HG03575 (cell line): ENCODE measurements around the gene CDK5RAP2.

ENCODE experiments used
- ATAC-seq: cut with Tn5 transposase; IDR thresholded peaks from one replicate; pipeline ENCODE4 v1.9.1; 2021; ENCODE audit not compliant: unreplicated experiment, insufficient number of reproducible peaks, low FRiP score; ENCODE audit errors: extremely low read depth

The CDK5RAP2 gene

GRCh38 chr9:120423812-120424211, 156.2 kb downstream of the CDK5RAP2 start:
- no peak for ATAC-seq

- ATAC-seq, result no peak
Observed at GRCh38 chr9:120421977-120422376, 158.0 kb downstream of the CDK5RAP2 start.

DNA sequence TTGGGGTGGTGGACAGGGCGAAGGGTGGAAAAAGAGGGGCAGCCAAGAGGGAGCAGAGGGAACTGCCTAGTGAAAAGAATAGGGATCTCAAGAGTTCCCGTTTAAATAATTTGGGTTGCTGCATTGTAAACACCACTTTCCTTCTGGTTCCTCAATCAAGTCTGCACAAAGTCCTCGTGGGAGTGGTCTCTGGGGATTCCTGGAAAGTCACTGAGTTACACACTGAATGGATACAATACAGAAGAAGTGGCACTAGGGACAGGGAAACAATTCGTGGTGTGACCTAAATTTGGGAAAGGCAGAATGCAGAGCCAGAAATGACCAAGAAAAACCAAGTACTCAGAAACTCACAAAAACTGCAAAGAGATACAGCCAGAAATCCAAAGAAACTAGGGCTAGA, 161.7 kb downstream of the CDK5RAP2 start:
- ATAC-seq, result no peak

DNA sequence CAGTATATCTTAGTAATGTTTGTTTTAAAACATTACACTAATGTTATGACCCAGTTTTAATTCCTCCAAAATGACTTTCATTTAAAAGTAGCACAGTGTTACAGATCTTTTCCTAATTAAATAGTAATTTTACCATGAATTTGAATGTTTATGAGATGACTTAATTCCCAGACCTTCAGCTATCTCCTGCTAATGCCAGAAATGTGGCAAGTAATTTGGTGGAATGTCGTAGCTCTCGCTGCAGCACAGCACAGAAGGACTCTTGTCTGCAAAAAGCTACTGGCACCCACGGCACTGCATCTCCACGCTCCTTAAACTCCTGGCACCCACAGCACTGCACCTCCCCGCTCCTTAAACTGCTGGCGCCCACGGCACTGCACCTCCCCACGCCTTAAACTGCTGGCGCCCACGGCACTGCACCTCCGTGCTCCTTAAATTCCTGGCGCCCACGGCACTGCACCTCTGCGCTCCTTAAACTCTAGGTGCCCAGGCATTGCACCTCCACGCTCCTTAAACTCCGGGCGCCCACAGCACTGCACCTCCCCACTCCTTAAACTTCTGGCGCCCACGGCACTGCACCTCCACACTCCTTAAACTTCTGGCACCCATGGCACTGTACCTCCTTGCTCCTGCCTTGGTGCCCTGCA, 163.1 kb downstream of the CDK5RAP2 start:
- no peak for ATAC-seq

- ATAC-seq, result no peak
Observed at GRCh38 chr9:120413121-120414048, 166.6 kb downstream of the CDK5RAP2 start.

DNA sequence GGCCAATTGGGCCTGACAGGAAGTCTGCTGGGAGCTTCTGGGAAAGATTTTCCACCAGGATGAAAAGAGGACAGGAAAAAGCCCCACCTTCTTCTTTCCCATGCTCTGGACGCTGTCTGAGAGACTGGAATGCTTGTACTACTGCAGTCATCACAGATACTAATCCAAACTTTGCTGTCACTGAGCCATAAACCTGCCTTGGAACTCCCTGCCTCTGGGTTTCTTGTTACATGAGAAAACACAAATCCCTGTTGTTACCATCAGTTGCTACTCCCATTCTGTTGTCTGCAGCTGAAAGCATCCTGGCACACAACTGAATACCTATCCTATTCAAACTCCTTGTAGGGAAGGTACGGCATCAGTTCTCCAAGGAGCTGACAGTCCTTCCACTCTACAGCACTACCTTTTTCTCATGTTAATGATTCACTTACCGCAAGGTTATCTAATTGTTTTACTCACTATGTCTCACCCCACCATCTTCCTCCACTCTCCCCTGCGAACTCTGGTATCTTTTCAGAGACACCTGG, 167.5 kb downstream of the CDK5RAP2 start:
- ATAC-seq, result no peak

DNA sequence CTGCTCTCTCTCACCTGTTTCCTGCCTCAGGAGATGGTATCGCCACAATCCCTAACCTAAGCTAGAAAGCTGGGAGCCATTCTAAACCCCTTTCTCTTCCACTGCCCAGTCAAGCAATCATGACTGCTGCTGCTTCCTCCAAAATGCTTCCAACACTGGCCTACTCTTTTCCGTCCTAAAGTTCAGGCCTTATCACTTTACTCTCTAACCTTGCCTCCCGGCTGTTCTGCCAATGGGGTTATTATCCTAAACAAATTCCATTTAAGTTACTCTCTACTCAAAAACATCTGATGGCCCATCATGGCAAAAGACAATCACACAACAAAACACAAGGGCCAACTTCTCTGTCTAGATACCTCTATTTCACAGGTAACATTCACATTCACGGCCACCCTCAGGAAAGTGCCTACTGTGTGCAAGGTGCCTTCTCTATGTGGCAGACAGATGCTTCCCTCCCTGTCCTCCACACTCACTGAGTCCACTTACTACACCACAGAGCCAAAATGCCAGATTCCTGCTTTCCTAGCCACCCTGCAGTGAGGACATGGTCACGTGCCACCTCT, 168.0 kb downstream of the CDK5RAP2 start:
- ATAC-seq, result no peak

GRCh38 chr9:120410925-120411501, 169.0 kb downstream of the CDK5RAP2 start:
- no peak for ATAC-seq

DNA sequence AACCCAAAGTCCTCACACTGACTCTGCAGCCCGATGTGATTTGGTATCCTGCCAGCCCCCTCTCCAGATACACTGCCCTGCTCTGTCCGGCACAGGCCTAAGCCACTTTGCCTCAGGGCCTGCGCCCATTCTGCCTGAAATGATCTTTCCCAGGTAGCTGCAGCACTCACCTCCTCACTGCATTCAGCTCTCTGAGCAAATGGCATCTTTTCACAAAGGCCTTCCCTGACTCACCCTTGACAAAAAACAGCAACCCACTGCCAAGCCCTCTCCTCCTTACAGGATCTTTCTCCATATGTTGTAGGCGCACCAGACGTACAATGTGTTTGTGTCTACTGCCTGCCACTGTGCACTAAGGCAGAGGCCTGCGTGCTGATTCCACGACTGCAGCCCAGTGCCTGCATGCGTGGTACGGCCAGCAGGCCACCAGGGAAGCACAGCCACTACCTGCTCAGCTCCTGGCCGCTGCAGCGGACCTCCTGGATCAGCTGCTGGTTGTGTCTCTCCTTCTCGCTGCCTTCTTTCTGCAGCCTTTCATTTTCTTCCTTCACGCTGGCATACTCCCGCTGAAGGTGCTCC, 171.2 kb downstream of the CDK5RAP2 start:
- no peak for ATAC-seq

DNA sequence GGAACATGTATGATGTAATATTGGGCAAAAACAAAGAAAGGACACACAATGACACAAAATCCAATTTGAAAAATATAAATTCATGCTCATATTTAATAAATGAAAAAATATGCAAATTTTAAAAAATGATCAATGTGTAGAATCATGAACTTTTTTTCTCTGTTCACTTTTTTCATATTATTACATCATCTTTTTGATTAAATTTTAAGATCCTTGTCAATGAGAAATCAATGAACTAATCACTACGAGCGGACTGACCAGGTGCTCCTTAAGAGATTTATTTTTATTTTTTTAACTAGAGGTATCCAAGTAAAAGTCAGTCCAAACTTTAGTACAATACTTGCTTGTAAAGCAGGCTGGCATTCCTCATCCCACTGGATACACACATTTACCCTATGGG, 174.1 kb downstream of the CDK5RAP2 start:
- ATAC-seq, result no peak

GRCh38 chr9:120405134-120405533, 174.8 kb downstream of the CDK5RAP2 start:
- ATAC-seq, result no peak

DNA sequence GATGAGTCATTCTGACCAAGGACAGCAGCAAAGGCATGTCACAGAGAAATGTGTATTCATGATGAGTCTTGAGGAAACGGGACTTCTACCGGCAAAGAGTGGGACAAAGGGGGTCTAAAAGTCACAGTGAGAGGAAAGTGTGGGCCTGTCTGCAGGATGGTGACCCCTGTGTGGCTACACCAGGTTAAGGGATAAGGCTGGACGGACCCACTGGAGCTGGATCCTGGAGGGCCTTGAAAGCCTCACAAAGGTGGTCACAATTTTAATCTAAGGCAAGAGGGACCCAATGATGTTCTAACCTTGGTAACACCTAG, 176.5 kb downstream of the CDK5RAP2 start:
- no peak for ATAC-seq

DNA sequence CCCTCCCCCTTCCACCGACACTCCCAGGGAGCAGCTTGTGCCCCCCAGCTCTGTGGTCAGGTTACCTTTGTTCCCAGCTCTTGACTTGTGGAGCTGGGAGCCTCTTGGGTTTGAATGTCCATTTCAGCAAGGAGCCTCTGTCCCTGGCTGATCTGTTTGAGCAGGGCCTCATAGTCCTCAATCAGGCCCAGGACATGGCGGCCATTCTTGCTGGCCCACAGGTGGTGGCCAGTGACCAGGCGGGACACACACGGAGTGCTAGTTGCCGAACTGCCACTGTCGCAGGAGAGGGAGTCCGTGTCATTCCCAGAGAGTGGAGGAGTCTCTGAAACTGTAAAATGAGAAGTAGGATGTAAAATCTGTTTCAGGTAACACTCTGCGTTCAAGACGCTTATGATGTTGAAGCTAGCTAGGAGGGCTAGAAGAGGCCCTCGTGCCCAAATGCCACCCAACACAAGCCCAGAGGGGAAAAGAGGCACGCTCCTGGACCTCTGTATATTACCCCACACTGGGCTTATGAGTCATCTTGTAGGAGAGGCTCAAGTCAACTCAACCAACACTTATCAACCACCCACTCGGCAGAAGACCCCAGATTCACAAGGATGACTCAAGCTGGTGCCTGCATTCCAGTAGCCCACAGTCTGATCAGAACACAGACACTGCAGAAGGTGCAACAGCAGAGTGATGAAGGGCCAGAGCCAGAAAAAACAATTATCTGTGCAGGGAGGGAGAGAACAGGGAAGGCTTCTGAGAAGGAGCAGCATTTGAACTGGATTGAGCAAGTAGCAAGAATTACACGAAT, 177.0 kb downstream of the CDK5RAP2 start:
- no peak for ATAC-seq

- ATAC-seq, result no peak
Observed at GRCh38 chr9:120399940-120400339, 180.0 kb downstream of the CDK5RAP2 start.

GRCh38 chr9:120398286-120398685, 181.7 kb downstream of the CDK5RAP2 start:
- no peak for ATAC-seq

- ATAC-seq, result no peak
Observed at GRCh38 chr9:120397453-120397852, 182.5 kb downstream of the CDK5RAP2 start.

DNA sequence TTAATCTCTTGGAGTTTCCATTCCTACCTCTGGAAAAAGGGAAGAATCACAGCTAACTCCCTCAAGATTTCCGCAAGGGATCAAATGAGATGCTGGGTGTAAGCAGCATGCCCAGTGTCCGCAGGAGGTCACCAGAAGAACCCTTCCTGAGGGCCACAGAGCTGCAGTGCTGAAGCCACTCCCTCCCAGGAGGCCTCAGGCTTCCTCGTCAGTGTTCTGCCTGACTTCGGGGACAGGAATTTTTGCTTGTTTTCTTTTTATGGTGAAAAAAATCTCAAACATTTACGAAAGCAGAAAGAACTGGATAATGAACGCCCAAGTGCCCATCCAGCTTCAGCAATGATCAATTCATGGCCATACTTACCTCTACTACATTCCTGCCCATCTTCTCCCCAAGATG, 183.0 kb downstream of the CDK5RAP2 start:
- no peak for ATAC-seq

- ATAC-seq, result no peak
Observed at GRCh38 chr9:120396418-120396817, 183.5 kb downstream of the CDK5RAP2 start.

- no peak for ATAC-seq
Observed at GRCh38 chr9:120395376-120395775, 184.6 kb downstream of the CDK5RAP2 start.
